HEK293 (cell line): ENCODE measurements around the gene RPS6KA2.

Experiments used
- CTCF ChIA-PET: fragments of 350-600 bp; formaldehyde crosslinking; extraction: SDS; loops from one replicate; lab custom pipeline; 2021; ENCODE audit warnings: antibody characterized with exemption; lab: Yijun Ruan, JAX
- POLR2A ChIA-PET: fragments of 300-600 bp; formaldehyde crosslinking; extraction: SDS; loops from one replicate; lab custom pipeline; 2020; ENCODE audit warnings: antibody characterized with exemption, inconsistent platforms; lab: Yijun Ruan, JAX
- H3K27ac ChIP-seq: fragments of 200-500 bp; sonication (Bioruptor generic); 2 replicates; pipeline ENCODE4 v1.5.1; 2014; ENCODE audit warnings: low read depth, low read length, control low read depth, inconsistent platforms; ENCODE audit errors: extremely low read depth
- H3K36me3 ChIP-seq, 2 experiments: fragments of 200-500 bp in 1 of 2; sonication (Bioruptor generic) in 1 of 2; 1 replicate in 1 of 2; 2 replicates in 1 of 2; pipeline ENCODE4 v1.5.1; 2014 to 2017; ENCODE audit warnings: inconsistent platforms in 2 of 2, low read length in 2 of 2; ENCODE audit not compliant: control insufficient read depth in 2 of 2, insufficient read depth in 1 of 2
- H3K4me1 ChIP-seq: fragments of 200-500 bp; sonication (Bioruptor generic); 2 replicates; pipeline ENCODE4 v1.5.1; 2014; ENCODE audit warnings: mild to moderate bottlenecking, low read length, inconsistent platforms; ENCODE audit not compliant: control insufficient read depth, insufficient read depth
- H3K4me3 ChIP-seq: 2 replicates; pipeline ENCODE4 v1.5.1; 2011; ENCODE audit warnings: low read depth, mild to moderate bottlenecking, control low read depth, low read length, moderate library complexity
- H3K9me3 ChIP-seq: fragments of 200-500 bp; sonication (Bioruptor generic); 2 replicates; pipeline ENCODE4 v1.5.1; 2014; ENCODE audit warnings: low read depth, low read length, inconsistent platforms; ENCODE audit not compliant: control insufficient read depth, insufficient read depth
- GLI2 ChIP-seq: fragments of 450-650 bp; formaldehyde crosslinking; IDR thresholded peaks from 2 replicates; pipeline ENCODE4; 2017; ENCODE audit warnings: missing biosample characterization, missing genetic modification characterization, low read depth, borderline replicate concordance
- GLIS2 ChIP-seq: fragments of 450-650 bp; formaldehyde crosslinking; IDR thresholded peaks from 2 replicates; pipeline ENCODE4 v1.5.1; 2016; ENCODE audit warnings: missing biosample characterization, missing genetic modification characterization
- MEIS1 ChIP-seq: sonication (generic); formaldehyde crosslinking; IDR thresholded peaks from 2 replicates; pipeline ENCODE4 v1.8.1; 2022; ENCODE audit warnings: missing genetic modification reagents, mild to moderate bottlenecking, borderline replicate concordance
- OVOL3 ChIP-seq: fragments of 450-650 bp; formaldehyde crosslinking; IDR thresholded peaks from 2 replicates; pipeline ENCODE4 v1.5.1; 2016; ENCODE audit warnings: missing biosample characterization, missing genetic modification characterization
- ZBTB21 ChIP-seq: fragments of 450-650 bp; formaldehyde crosslinking; IDR thresholded peaks from 2 replicates; pipeline ENCODE4 v1.5.1; 2017; ENCODE audit warnings: missing biosample characterization, missing genetic modification characterization
- ZFP41 ChIP-seq: fragments of 450-650 bp; formaldehyde crosslinking; IDR thresholded peaks from 2 replicates; pipeline ENCODE4 v1.5.1; 2016; ENCODE audit warnings: missing biosample characterization, missing genetic modification characterization, borderline replicate concordance
- ZNF146 ChIP-seq: fragments of 450-650 bp; formaldehyde crosslinking; IDR thresholded peaks from 2 replicates; pipeline ENCODE4 v1.5.1; 2016; ENCODE audit warnings: missing biosample characterization, missing genetic modification characterization
- ZNF19 ChIP-seq: fragments of 450-650 bp; formaldehyde crosslinking; IDR thresholded peaks from 2 replicates; pipeline ENCODE4; 2016; ENCODE audit warnings: missing biosample characterization, missing genetic modification characterization, low read depth
- ZNF221 ChIP-seq: fragments of 450-650 bp; formaldehyde crosslinking; IDR thresholded peaks from 2 replicates; pipeline ENCODE4 v1.5.1; 2017; ENCODE audit warnings: missing biosample characterization, missing genetic modification characterization, borderline replicate concordance
- ZNF302 ChIP-seq: fragments of 450-650 bp; formaldehyde crosslinking; IDR thresholded peaks from 2 replicates; pipeline ENCODE4 v1.5.1; 2016; ENCODE audit warnings: missing biosample characterization, missing genetic modification characterization, low read depth
- ZNF654 ChIP-seq: fragments of 450-650 bp; formaldehyde crosslinking; IDR thresholded peaks from 2 replicates; pipeline ENCODE4 v1.5.1; 2016; ENCODE audit warnings: low read depth, missing biosample characterization, missing genetic modification characterization
- ZNF658 ChIP-seq: fragments of 450-650 bp; formaldehyde crosslinking; IDR thresholded peaks from 2 replicates; pipeline ENCODE4; 2016; ENCODE audit warnings: missing biosample characterization, missing genetic modification characterization
- TF ChIP-seq, protein P1 (sequence below): fragments of 450-650 bp; formaldehyde crosslinking; IDR thresholded peaks from 2 replicates; pipeline ENCODE4 v1.5.1; 2016; ENCODE audit warnings: missing biosample characterization, missing genetic modification characterization
- TF ChIP-seq, protein P2 (sequence below): fragments of 450-650 bp; formaldehyde crosslinking; IDR thresholded peaks from 2 replicates; pipeline ENCODE4 v1.5.1; 2016; ENCODE audit warnings: missing biosample characterization, missing genetic modification characterization, borderline replicate concordance
- TF ChIP-seq, protein P3 (sequence below): fragments of 450-650 bp; formaldehyde crosslinking; IDR thresholded peaks from 2 replicates; pipeline ENCODE4 v1.5.1; 2016; ENCODE audit warnings: missing biosample characterization, missing genetic modification characterization
- TF ChIP-seq, protein P4 (sequence below): fragments of 450-650 bp; formaldehyde crosslinking; IDR thresholded peaks from 2 replicates; pipeline ENCODE4 v1.5.1; 2016; ENCODE audit warnings: missing biosample characterization, missing genetic modification characterization
- TF ChIP-seq, protein P5 (sequence below): fragments of 450-650 bp; formaldehyde crosslinking; IDR thresholded peaks from 2 replicates; pipeline ENCODE4 v1.5.0; 2017; ENCODE audit warnings: missing biosample characterization, missing genetic modification characterization, borderline replicate concordance
- TF ChIP-seq, protein P6 (sequence below): fragments of 450-650 bp; formaldehyde crosslinking; IDR thresholded peaks from 2 replicates; pipeline ENCODE4 v1.5.1; 2016; ENCODE audit warnings: missing biosample characterization, missing genetic modification characterization, low read depth

RPS6KA2 gene

DNA sequence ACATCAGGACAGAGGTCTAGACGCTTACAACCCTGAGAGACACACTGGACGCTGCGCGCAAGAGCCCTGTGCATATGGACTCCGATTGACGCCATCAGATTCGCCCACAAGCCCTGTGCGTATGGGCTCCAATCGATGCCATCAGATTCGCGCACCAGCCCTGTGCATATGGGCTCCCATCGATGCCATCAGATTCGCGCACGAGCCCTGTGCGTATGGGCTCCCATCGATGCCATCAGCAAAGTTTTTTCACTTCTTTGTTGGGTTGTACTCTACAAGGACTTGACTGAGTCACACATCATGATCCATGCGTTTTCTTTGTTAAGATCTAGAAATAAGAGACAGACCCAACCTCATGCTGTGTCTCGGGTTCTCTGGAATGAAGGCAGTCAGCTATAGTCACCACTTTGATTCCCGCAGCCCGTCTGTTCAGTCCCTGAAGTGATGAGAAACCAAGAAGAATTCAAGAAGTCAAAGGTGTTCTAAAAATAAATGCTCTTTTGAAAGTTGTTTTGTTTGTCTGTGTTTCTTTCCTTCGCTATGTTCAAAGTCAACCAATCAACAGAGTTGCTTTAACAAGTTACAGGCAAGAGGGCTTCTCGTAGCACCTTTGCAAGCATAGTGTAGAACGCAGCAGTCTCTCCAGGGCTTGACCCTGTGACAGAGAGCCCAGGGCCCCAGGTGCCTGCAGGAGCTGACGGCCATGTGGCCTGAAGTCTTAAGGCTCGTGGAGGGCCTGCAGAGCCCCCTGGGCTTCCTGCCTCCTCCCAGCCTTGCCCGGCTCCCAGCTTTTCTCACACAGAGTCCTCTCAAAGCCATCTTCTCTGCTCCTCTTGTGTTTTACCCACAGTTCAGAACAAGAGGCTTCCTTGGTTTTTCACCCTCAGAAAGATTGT, 7.9 kb downstream of the RPS6KA2 start (continued):
- no peak for TF ChIP-seq ZNF146
- TF ChIP-seq ZNF19 (tag by site-specific recombination), result no peak
- TF ChIP-seq OVOL3, result no peak
- TF ChIP-seq ZNF654 (tag by site-specific recombination), result no peak
- TF ChIP-seq GLIS2 (tag by site-specific recombination), result no peak
- TF ChIP-seq, protein P1, sequence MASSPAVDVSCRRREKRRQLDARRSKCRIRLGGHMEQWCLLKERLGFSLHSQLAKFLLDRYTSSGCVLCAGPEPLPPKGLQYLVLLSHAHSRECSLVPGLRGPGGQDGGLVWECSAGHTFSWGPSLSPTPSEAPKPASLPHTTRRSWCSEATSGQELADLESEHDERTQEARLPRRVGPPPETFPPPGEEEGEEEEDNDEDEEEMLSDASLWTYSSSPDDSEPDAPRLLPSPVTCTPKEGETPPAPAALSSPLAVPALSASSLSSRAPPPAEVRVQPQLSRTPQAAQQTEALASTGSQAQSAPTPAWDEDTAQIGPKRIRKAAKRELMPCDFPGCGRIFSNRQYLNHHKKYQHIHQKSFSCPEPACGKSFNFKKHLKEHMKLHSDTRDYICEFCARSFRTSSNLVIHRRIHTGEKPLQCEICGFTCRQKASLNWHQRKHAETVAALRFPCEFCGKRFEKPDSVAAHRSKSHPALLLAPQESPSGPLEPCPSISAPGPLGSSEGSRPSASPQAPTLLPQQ (tag by site-specific recombination), result no peak
- TF ChIP-seq ZFP41 (tag by site-specific recombination), result no peak
- no peak for TF ChIP-seq ZNF302 (tag by site-specific recombination)

DNA sequence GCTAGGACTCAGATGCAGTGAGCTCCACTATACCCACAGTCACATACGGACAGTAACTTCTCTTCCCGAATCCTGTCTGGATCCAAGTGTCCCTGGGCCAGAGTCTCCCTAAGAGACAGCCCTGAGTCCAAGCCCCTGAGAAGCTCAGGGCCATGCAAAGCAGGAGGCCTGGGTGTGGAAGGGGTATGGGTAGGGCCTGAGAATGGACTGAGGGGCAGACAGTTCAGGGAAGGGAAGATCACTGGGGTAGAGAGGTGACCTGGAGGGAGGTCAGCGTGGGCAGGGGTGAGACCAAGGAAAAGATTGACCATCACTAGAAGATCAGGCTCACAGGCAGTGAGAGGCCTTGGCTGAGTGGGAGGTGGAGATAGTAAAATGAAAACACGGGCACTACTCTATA, 8.8 kb downstream of the RPS6KA2 start:
- H3K27ac ChIP-seq, result no peak overlapping the region
- ChIA-PET POLR2A (interaction anchor here (1.4 kb wide), 1 partner anchor 9 kb away, joined by 3 read pairs; the partner anchor contains the start of gene RPS6KA2), CTCF (interaction anchor here (1.1 kb wide), 1 partner anchor 342 kb away, joined by 3 read pairs; no protein-coding TSS in a partner anchor)
- no peaks in the 10 kb centered on the region for H3K9me3 ChIP-seq
- TF ChIP-seq ZNF146 (no peak), ZNF221 (tag by site-specific recombination) (no peak), ZBTB21 (tag by site-specific recombination) (no peak), GLI2 (tag by site-specific recombination) (no peak), ZNF658 (tag by site-specific recombination) (no peak), MEIS1 (CRISPR knock-in tag) (no peak)
- TF ChIP-seq, protein P2, sequence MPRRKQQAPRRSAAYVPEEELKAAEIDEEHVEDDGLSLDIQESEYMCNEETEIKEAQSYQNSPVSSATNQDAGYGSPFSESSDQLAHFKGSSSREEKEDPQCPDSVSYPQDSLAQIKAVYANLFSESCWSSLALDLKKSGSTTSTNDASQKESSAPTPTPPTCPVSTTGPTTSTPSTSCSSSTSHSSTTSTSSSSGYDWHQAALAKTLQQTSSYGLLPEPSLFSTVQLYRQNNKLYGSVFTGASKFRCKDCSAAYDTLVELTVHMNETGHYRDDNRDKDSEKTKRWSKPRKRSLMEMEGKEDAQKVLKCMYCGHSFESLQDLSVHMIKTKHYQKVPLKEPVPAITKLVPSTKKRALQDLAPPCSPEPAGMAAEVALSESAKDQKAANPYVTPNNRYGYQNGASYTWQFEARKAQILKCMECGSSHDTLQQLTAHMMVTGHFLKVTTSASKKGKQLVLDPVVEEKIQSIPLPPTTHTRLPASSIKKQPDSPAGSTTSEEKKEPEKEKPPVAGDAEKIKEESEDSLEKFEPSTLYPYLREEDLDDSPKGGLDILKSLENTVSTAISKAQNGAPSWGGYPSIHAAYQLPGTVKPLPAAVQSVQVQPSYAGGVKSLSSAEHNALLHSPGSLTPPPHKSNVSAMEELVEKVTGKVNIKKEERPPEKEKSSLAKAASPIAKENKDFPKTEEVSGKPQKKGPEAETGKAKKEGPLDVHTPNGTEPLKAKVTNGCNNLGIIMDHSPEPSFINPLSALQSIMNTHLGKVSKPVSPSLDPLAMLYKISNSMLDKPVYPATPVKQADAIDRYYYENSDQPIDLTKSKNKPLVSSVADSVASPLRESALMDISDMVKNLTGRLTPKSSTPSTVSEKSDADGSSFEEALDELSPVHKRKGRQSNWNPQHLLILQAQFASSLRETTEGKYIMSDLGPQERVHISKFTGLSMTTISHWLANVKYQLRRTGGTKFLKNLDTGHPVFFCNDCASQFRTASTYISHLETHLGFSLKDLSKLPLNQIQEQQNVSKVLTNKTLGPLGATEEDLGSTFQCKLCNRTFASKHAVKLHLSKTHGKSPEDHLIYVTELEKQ (tag by site-specific recombination), result no peak
- TF ChIP-seq, protein P3, sequence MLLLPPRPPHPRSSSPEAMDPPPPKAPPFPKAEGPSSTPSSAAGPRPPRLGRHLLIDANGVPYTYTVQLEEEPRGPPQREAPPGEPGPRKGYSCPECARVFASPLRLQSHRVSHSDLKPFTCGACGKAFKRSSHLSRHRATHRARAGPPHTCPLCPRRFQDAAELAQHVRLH, result no peak
- TF ChIP-seq, protein P4, sequence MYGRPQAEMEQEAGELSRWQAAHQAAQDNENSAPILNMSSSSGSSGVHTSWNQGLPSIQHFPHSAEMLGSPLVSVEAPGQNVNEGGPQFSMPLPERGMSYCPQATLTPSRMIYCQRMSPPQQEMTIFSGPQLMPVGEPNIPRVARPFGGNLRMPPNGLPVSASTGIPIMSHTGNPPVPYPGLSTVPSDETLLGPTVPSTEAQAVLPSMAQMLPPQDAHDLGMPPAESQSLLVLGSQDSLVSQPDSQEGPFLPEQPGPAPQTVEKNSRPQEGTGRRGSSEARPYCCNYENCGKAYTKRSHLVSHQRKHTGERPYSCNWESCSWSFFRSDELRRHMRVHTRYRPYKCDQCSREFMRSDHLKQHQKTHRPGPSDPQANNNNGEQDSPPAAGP (tag by site-specific recombination), result no peak
- TF ChIP-seq, protein P5, sequence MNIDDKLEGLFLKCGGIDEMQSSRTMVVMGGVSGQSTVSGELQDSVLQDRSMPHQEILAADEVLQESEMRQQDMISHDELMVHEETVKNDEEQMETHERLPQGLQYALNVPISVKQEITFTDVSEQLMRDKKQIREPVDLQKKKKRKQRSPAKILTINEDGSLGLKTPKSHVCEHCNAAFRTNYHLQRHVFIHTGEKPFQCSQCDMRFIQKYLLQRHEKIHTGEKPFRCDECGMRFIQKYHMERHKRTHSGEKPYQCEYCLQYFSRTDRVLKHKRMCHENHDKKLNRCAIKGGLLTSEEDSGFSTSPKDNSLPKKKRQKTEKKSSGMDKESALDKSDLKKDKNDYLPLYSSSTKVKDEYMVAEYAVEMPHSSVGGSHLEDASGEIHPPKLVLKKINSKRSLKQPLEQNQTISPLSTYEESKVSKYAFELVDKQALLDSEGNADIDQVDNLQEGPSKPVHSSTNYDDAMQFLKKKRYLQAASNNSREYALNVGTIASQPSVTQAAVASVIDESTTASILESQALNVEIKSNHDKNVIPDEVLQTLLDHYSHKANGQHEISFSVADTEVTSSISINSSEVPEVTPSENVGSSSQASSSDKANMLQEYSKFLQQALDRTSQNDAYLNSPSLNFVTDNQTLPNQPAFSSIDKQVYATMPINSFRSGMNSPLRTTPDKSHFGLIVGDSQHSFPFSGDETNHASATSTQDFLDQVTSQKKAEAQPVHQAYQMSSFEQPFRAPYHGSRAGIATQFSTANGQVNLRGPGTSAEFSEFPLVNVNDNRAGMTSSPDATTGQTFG (tag by site-specific recombination), result no peak
- TF ChIP-seq, protein P6, sequence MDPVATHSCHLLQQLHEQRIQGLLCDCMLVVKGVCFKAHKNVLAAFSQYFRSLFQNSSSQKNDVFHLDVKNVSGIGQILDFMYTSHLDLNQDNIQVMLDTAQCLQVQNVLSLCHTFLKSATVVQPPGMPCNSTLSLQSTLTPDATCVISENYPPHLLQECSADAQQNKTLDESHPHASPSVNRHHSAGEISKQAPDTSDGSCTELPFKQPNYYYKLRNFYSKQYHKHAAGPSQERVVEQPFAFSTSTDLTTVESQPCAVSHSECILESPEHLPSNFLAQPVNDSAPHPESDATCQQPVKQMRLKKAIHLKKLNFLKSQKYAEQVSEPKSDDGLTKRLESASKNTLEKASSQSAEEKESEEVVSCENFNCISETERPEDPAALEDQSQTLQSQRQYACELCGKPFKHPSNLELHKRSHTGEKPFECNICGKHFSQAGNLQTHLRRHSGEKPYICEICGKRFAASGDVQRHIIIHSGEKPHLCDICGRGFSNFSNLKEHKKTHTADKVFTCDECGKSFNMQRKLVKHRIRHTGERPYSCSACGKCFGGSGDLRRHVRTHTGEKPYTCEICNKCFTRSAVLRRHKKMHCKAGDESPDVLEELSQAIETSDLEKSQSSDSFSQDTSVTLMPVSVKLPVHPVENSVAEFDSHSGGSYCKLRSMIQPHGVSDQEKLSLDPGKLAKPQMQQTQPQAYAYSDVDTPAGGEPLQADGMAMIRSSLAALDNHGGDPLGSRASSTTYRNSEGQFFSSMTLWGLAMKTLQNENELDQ, result no peak
- H3K4me1 ChIP-seq, result no peaks in the 10 kb centered on the region
- H3K4me3 ChIP-seq, result no peak overlapping the region
- peaks cover 0 to 10% of the 10 kb centered on the region in 2 experiments; a peak in 1 of 3 replicates for H3K36me3 ChIP-seq
